GM18870 (cell line): Measurements from ENCODE around the gene COL18A1.

Source experiments
- ATAC-seq: cut with Tn5 transposase; IDR thresholded peaks from one replicate; pipeline ENCODE4 v1.9.1; 2021; ENCODE audit warnings: moderate library complexity; ENCODE audit not compliant: unreplicated experiment

Gene COL18A1

DNA sequence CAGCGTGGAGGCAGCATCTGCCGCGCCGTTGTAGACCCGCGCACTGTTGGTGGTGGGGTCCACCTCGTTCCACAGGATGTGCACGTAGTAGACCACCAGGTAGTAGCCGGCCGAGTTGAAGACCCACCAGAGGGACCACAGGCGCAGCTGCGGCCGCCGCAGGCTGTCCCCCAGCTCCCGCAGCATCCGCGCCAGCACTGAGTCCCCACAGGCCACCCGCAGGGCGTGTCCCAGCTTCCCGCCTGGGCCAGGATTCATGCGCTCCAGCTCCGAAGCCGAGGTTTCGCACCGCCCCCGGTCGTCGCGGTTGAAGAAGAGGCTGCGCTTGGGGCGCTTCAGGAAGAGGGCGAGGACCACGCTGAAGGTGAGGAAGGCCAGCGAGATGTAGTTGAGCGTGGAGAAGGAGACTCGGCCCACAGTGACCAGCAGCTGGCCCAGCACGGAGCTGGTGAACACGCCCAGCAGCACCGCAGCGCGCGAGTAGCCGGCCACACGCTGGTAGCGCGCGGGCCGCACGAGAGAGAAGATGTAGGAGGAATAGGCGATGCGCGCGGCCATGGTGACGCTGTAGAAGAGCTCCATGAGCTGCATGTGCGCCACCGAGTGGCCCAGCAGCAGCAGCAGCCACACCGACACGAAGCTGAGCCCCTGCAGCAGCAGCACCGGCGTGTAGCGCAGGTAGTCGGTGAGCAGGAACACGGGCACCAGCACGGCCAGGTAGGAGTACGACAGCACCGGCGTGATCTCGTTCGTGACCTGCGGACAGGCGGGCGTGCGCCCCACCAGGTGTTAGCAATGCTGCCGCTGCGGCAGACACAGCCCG, 126.6 kb downstream of the COL18A1 start:
- no peak for ATAC-seq

DNA sequence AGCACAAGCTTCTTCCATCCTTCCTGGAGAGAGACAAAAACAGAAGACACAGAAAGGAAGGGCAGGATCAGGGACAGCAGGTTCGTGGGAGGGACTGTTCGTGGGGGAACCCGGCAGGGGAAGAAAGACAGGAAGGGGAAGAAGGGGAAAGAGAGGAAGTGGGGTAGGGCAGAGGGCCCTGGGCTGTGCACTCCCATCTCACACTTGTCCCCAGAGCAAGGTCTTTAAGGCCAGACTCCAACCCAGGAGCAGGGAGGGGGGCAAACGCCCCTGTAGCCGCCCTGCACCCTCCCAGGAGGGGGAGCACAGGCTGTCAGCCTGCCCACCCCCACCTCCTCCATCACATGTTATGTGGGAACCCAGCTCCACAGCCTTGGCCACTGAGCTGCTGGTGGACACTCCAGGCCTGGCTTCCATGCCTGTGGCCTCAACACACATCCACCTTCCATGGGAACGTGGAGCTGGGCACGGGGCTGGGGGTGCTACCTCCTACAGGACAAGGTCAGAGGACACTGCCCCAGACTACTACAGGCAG, 127.9 kb downstream of the COL18A1 start:
- ATAC-seq, result no peak

DNA sequence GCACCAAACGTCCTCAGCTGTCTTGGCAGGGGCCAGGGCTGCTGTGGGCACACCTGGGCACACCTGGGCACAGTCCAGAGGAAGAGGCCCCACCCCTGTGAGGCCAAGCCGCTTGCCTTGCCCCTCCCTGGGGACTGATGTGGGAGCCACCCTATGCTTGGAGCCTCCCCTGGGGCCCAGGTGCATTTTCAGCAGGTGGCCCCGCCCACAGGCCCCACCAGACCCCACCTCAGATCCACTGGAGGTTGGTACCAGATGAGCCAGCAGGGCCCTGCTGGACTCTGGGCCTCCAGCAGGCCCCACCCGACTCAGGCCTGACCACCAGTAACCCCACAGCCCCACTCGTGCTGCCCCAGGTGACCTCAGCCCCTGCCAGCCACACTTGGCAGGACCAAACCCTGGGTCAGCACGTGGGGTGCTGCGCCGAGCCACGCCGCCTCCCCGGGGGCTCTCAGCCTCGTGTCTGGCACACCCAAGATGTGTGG, 128.4 kb downstream of the COL18A1 start:
- ATAC-seq, result no peak

DNA sequence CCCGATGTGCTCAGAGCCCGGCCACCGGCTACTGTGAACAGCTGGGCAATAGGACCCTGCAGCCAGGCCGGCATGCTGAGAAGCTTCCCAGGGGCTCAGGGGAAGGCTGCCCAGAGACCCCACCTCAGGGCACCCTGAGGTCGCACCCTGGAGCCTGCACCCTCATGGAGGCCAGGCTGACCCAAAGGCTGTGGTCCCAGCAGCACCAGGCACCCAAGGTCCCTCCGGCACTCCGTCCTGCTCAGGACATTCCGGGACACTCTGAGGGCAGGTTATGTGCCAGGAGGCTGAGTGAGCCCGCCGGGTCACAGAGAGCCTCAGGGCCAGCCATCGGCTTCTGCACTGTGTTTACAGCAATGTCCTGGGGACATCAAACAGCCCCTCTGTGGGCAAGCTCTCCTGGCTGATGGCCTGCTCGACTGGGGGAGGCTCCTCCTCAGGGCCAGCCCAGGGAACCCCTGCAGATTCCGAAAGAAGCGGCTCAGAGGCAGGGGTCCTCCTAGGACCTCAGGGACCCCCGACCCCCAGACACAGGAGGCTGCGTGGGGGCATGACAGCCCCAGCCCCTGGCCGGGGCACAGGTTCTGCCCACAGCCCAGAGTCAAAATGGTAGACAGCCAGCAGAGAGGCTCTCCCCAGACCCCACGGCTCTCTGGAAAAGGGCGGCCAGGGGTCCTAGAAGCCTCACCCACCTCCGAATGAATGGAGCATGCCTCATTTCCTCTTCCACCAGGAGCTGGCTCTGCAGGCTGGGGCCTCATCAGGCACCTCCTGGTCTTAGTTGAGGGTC, 129.1 kb downstream of the COL18A1 start:
- no peak for ATAC-seq

DNA sequence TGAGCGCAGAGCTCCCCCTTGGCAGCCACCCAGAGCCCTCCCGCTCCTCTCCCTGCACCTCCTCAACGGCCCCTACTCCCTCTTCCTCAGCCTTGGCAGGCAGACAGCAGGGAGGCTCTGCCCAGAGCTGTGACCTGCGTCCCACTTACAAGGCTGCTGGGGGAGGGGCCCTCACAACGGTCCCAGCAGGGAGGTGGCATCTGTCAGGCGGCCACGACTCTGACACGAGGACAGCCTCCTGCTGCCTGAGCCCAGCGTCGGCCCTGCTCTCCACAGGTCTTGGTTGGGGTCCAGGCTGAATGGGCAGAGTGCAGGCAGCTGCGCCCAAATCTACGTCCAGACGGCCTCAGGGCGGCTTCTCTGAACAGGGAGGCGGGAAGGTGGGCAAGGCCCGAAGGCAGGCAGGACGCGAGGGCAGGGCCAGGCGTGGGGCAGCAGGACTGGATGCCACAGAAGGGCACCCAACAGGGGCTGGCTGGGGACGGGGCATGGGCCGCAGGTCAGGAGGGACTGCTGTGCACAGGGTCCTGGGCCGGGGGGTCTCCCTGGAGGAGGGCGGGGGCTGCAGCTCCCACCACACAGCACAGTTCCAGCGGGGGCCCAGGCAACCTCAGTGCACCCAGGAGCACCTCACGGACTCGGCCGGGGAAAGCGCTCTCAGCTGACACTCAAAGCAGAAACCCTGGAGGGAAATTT, 129.8 kb downstream of the COL18A1 start:
- no peak for ATAC-seq

DNA sequence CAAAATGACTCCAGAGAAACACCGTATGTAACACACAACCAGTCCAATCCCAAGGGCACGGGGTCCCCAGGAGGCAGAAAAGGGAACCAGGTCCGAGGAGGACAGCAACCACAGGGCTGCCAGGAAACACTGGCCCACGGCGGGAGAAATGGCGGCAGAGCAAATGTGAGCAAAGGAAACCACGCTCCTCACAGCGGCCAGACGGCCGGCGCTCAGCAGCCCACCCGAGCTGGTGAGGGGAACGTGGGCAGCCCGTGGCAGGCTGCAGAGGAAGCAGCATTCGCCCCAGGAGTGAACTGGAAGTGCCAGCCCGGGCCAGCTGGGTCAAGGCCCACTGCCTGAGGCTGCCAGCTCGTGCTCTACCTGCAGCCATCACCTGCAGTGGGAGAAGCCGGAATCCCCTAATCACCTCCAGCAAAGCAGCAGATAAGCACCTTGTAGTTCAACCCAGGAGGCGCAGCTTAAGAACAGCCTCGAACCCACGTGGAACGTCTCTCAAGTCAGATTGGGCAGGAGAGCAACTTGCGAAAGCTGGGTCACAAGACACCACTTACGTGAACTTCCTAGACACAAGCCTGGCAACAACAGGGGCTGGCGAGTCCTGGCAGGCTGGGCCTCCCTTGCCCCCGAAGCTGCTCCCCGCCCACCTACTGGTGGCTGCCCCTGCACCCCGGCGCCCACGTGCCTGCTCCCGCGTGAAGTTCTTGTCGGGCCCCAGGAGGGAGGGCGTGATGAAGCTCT, 130.5 kb downstream of the COL18A1 start:
- no peak for ATAC-seq

DNA sequence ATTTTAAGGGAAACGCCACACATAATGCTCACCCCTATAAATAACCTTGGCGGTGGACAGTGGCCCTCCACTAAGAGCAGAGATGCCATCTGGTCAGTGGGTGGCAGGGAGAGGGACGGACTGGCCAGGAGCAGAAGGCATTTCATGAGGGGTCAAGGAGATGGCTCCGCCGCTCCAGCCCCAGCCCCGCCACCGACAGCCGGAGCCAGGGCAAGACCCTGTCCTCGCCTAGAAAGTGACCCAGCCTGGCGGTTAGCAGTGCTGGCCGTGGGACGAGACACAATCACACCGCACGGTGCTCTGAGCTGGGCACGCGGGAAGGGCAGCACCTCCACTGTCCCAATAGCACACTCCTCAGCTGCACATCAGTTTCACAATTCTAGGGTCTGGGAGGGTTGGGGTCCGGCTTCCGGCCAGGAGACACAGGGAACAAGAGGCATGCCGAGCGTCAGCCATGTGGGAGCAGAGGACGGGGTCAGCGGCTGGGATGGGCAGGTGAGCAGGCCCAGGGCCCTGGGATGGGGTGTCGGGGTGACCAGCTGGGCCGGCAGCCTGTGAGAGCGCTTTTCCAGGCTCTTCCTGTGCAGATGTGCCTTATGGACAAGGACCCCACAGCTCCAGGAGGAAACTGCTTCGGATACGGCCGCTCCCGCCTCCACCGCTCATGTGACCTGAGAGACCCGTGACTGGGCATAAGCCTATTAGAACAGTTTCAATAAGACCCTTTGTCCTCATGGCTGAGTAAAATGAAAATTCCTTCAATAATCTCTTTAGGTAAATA, 131.5 kb downstream of the COL18A1 start:
- ATAC-seq, result no peak

DNA sequence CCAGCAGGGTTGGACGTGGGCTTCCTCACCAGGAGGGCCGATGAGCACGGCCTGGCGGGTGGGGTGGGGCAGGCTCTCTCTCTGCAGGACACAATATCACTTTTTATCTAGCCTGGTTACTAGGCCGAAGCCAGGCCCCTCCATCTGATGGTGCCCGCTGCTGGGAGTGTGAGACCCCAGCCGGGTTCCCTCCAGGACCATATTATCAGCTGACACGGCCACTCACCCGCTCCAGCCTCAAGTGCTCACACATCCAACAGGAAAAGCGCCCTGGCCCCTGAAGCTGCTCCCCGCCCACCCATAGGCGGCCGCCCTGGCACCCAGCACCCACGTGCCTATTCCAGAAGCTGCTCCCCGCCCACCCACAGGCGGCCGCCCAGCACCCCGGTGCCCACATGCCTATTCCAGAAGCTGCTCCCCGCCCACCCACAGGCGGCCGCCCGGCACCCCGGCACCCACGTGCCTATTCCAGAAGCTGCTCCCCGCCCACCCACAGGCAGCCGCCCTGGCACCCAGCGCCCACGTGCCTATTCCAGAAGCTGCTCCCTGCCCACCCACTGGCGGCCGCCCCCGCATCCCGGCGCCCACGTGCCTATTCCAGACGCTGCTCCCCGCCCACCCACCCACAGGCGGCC, 132.3 kb downstream of the COL18A1 start:
- no peak for ATAC-seq

DNA sequence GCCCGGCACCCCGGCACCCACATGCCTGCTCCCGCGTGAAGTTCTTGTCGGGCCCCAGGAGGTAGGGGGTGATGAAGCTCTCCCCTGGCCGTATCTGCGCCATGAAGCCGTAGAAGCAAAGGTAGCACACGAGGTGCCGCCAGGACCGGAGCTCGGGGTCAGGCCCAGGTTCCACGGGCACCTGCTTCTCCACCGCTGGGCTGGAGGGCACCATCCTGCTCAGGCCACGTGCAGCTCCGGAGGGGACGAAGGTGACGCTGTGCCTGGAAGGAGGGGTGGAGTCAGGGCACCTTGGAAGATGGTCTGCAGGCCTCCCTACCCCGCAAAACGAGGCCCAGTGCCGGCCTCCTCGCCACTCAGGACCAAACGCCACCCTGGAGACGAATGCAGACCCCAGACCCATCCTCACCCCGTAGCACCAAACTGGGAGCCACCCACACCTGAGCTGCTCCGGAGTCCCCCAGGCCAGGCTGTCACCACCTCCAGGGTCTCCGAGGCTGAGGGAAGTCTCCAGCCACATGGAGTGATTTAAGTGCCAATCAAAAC, 132.9 kb downstream of the COL18A1 start:
- ATAC-seq, result no peak

DNA sequence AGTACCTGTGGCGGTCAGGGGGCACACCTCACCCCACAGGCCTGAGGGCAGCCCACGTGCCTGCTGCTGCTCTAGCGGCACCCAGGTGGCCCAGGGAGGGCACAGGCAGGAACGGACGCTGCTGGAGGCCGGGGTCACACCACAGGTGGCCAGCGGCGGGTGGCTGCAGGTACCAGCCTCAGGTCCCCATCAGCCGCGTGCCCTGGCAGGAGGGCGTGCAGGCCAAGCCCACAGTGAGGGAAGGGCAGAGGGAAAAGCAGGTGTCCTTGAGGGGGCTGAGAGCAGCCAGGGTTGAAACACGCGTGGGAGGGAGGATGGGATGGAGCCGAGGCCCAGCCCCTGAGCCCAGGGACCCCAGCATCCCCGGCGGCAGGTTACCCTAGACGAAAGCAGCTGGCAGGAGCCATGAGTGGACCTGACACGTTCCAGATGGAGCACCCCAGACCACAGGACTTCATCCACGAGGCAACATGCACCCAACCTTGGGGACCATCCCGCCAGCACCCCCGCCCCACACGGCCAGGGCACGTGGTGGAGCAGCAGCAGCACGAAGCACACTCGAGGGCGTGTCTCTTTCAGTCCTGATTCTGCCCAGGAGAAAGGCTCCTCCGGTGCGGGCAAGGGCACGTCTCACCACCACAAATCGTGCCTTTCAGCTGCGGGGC, 133.5 kb downstream of the COL18A1 start:
- ATAC-seq, result no peak

DNA sequence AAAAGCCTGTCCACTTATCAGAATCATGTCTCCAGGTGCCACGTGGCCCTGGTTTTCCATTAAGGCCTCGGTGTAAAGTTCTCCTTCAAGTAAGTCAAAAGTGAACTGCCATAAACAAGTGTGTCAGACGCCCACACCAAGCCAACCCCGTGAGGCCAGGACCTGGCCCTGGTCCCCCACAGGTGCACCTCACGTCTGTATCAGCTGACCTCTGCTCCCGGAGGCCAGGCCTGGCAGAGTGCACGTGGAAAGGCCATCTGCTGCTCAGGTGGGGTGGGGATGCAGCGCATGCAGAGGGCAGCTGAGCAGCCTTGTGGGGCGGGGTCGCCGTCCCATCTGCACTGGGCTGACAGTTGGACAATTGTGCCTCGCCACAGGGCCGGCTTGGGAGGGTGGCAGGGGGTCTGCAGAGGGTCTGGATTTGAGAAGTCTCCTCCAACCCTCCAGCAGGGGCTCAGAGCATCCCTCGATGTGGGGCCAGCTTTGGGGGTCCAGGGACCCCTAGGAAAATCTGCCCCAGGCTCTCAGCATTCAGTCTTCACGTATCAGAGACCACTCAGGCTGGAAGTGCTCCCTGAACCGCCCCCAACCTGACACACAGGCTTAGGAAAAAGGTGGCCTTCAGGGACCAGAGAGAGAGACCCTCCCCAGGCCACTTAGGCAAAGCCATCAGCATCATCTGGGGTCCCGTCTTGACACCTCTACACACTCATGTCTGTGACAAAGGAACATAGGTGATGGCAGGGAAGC, 134.3 kb downstream of the COL18A1 start:
- no peak for ATAC-seq

DNA sequence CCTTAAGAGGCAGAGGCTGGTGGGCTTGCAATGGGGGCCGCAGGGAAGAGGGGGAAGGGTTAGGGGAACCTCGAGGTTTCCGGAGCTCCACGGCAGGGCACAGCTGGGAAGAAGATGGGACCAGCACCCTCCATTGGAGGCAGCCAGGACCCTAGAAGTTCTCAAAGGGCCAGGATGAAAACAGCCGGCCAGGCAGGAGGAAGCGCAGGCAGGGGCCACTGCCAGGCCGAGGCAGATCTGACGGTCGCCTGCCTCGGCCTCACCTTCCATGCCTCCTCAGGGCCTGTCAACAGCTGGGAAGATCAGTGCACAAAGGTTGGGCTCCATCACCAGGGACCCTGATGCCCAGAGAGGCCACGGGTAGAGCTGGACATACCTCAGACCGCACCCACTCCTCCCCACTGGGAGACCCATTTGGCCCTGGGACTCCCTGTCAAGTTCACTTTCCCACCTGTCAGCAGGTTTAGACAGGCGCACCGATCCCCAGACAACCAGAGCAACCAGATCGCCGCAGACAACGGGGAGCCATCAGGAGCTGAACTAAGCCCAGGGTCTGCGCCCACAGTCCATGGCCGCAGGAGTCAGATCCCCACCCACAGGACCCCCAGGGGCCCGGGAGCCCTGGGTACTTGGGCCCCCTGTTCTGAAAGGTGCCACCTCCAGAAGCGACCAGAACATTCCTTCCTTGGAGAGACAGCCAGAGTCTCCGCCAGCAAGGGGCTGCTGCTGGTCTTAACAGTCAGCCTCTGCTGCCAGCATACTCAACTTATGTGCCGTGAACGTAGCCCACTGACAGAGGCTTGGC, 135.0 kb downstream of the COL18A1 start:
- no peak for ATAC-seq

DNA sequence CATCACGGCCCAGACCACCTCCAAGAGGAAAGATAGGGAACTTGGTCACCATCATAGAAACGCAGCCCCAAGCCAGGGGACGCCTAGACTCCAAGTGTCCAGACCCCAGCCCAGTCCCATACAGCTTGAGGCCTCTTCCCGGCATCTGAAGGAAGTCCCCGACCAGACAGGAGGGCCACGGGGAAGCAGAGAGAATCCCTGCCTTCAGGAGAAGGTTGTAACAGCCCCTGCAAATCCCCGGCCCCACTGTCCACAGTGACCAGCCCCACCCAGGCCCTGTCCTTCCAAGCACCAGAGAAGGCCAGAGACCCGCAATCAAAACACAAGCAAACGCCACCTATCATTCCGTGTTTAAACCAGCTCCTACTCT, 135.6 kb downstream of the COL18A1 start:
- no peak for ATAC-seq

DNA sequence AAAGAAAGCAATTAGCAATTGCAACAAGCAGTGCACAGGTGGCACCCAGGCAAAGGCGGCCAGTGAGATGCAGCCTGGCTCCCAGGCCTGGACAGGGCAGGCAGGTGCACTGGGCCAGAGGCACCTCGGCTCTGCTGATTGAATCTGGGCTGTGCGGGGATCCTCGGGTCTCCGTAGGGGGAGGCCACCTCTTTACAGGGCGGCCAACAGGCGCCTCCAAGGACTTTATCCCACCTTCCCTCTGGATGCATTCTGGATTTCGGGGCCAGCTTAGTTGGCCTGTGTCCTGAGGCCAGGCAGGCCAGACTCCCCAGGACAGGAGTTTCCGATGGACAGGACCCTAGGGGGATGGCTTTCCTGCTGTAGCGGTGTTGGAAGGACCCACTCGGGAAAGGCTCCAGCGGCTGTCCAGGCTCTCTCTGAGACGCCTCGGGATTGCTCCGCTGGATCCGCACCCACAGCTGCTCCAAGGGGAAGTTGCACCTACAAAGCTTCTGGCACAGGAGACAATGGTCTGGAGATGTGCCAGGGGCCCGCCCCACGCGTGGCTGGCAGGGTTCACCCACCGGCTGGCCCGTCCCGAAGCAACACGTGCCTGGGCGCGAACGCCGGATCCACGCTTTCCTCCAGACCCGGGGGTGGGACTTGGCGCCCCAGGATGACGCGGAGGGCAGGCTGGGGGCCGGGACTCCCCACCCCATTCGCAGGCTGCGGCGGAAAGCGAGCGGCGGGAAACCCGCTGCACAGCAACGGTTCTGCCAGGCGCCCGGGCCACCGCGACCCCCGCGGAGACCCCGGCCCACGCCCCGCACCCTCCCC, 136.5 kb downstream of the COL18A1 start:
- no peak for ATAC-seq

DNA sequence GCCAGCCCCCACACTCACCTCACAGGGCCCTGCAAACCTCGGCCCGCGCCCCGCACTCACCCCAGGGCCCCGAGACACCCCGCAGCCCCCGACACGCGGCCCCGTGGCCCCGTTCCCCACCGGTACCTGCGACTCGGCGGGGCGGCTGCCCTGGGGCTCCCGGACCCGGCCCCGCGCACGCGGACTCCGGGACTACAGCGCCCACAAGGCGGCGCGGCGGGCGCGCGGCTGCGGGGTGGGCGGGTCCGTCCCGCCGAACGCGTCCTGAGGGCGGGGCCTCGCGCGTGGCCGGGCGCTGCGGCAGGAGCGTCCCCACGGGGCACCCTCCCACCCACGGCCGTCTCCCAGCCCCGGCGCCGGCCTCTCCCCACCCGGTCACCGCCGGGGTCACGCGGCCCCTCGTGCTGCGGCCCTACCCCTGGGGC, 137.3 kb downstream of the COL18A1 start, which contains the start of gene SLC19A1:
Gene SLC19A1, minus strand, starts transcription at position 199 of the 425 bp plus-strand sequence. CDS start 4,481 bp downstream, outside the sequence.
- no peak for ATAC-seq
